HepG2 (cell line): ENCODE data around the gene LAIR1. TPM values are rescaled to one million over a fixed set of nuclear protein-coding genes. Genes with fewer than 3 reads are reported as not detected.

ENCODE experiments used
- ATAC-seq: fragments of 200-7000 bp; cut with Tn5 transposase; 3 replicates; pipeline ENCODE4 v1.9.1; 2020; ENCODE audit warnings: mild to moderate bottlenecking, moderate library complexity
- BruUV-seq: library from RNA; stranded (reverse); fragments of 400-500 nt; replicated peaks from 2 replicates; lab custom pipeline; 2021; lab: Mats Ljungman, UMichigan
- CTCF ChIA-PET: fragments of 300-600 bp; formaldehyde crosslinking; extraction: SDS; loops from one replicate; lab custom pipeline; 2021; ENCODE audit warnings: low total read pairs, inconsistent platforms, low intra/inter-chr PET ratio; lab: Yijun Ruan, JAX
- POLR2A ChIA-PET: fragments of 350-600 bp; sonication (Branson Sonifier 250); formaldehyde crosslinking; loops from one replicate; lab custom pipeline; 2020; ENCODE audit warnings: antibody characterized with exemption, inconsistent platforms; lab: Yijun Ruan, JAX
- DNase-seq: peaks from one replicate; pipeline ENCODE4 v3.0.0-alpha.2; 2015; ENCODE audit warnings: low spot score
- FAIRE-seq: peaks from 3 replicates; lab custom pipeline; 2011; peaks lifted over from hg19 to GRCh38; lab: Jason Lieb, UNC
- H2AFZ ChIP-seq: one replicate; pipeline ENCODE4 v1.6.1; 2011; ENCODE audit warnings: low read length, inconsistent platforms
- H3K27ac ChIP-seq: fragments of 300-600 bp; 3 replicates; pipeline ENCODE4 v1.8.0; 2011; ENCODE audit warnings: mixed run types, mild to moderate bottlenecking, mixed read lengths, low read length, inconsistent platforms; ENCODE audit not compliant: insufficient read depth; ENCODE audit errors: extremely low read length
- H3K27me3 ChIP-seq, 2 experiments: fragments of 200-600 bp in 1 of 2; 2 replicates in 1 of 2; 3 replicates in 1 of 2; pipeline versions ENCODE4 v1.6.0 to v1.8.0; 2011; ENCODE audit warnings: low read length in 2 of 2, mild to moderate bottlenecking in 2 of 2, moderate library complexity in 2 of 2, inconsistent platforms in 1 of 2; ENCODE audit not compliant: insufficient read depth in 2 of 2, control insufficient read depth in 1 of 2
- H3K36me3 ChIP-seq, 2 experiments: fragments of 200-600 bp in 1 of 2; replicated peaks in 1 of 2; 2 replicates in 1 of 2; 3 replicates in 1 of 2; pipeline versions ENCODE4 v1.5.1 to v1.8.0; 2011; ENCODE audit warnings: low read length in 2 of 2, inconsistent platforms in 1 of 2; ENCODE audit not compliant: insufficient read depth in 2 of 2, control insufficient read depth in 1 of 2
- H3K4me1 ChIP-seq: 2 replicates; pipeline ENCODE4 v1.5.1; 2012; ENCODE audit warnings: low read length, inconsistent platforms; ENCODE audit not compliant: insufficient read depth
- H3K4me2 ChIP-seq: 2 replicates; pipeline ENCODE4 v1.6.0; 2011; ENCODE audit warnings: low read depth, low read length, inconsistent platforms
- H3K4me3 ChIP-seq, 3 experiments: fragments of 200-600 bp in 1 of 3; sonication (generic), shearing (Covaris generic) in 1 of 3; replicated peaks in 1 of 3; 2 replicates each; pipeline ENCODE4 v1.5.1; 2011 to 2016; ENCODE audit warnings: low read length in 3 of 3, inconsistent platforms in 2 of 3, low read depth in 2 of 3, mild to moderate bottlenecking in 2 of 3, control low read depth in 1 of 3, mixed read lengths in 1 of 3; ENCODE audit not compliant: insufficient read depth in 1 of 3
- H3K79me2 ChIP-seq: one replicate; pipeline ENCODE4 v1.6.1; 2011; ENCODE audit warnings: low read length, inconsistent platforms; ENCODE audit not compliant: insufficient read depth
- H3K9ac ChIP-seq: 2 replicates; pipeline ENCODE4 v1.6.0; 2011; ENCODE audit warnings: mild to moderate bottlenecking, low read depth, low read length, inconsistent platforms; ENCODE audit not compliant: insufficient read depth
- H3K9me3 ChIP-seq: 2 replicates; pipeline ENCODE4 v1.5.1; 2012; ENCODE audit warnings: mild to moderate bottlenecking, low read length
- H4K20me1 ChIP-seq: 2 replicates; pipeline ENCODE4 v1.6.0; 2011; ENCODE audit warnings: inconsistent platforms, mild to moderate bottlenecking, low read length, moderate library complexity; ENCODE audit not compliant: insufficient read depth
- HBP1 ChIP-seq: IDR thresholded peaks from 2 replicates; pipeline ENCODE4 v1.6.1; 2016; ENCODE audit warnings: low read depth, control low read depth
- KDM3A ChIP-seq: IDR thresholded peaks from 2 replicates; pipeline ENCODE4 v1.6.1; 2018; ENCODE audit warnings: low read depth, missing compliant biosample characterization
- RCOR2 ChIP-seq: IDR thresholded peaks from 2 replicates; pipeline ENCODE4 v1.6.1; 2016; ENCODE audit warnings: missing biosample characterization, missing genetic modification reagents
- ZKSCAN8 ChIP-seq: IDR thresholded peaks from 2 replicates; pipeline ENCODE4 v1.6.1; 2016; ENCODE audit warnings: borderline replicate concordance, missing genetic modification reagents, missing compliant biosample characterization
- ZNF143 ChIP-seq: sonication (generic); formaldehyde crosslinking; IDR thresholded peaks from 2 replicates; pipeline ENCODE4 v1.4.0; 2020; ENCODE audit warnings: missing genetic modification reagents
- ZNF672 ChIP-seq: sonication (generic); formaldehyde crosslinking; IDR thresholded peaks from 2 replicates; pipeline ENCODE4 v1.8.1; 2022; ENCODE audit warnings: missing genetic modification reagents
- ZNF749 ChIP-seq: sonication (generic); formaldehyde crosslinking; IDR thresholded peaks from 2 replicates; pipeline ENCODE4 v1.8.0; 2022; ENCODE audit warnings: mild to moderate bottlenecking, missing genetic modification reagents, moderate library complexity, borderline replicate concordance
- WGBS: methylation state at CpG from one replicate; pipeline ENCODE4 v1.1.6; 2017; ENCODE audit warnings: low lambda C conversion rate; 5-methylcytosine and 5-hydroxymethylcytosine counted together
- in situ Hi-C: cut with HindIII; loops from 2 replicates; pipeline ENCODE4 v1.10.0; 2017; ENCODE audit warnings: low pct_unique_long_range_greater_than_20kb; ENCODE audit not compliant: extremely low pct_ligation_motif_present
- intact Hi-C: fragments of 100-400 bp; cut with micrococcal nuclease; formaldehyde crosslinking; loops from one replicate; pipeline ENCODE4 v1.10.0; 2022; ENCODE audit not compliant: unreplicated experiment
- polyA plus RNA-seq, 8 experiments: library from polyadenylated mRNA; depleted of rRNA in 3 of 8; stranded (reverse) in 7 of 8; unstranded in 1 of 8; fragments of >200 nt; fragmentation: Illumina TruSeq in 4 of 8; extraction: Trizol in 4 of 8; gene quantifications; 2 replicates each; pipeline versions ENCODE4 v1.2.1 to v1.2.3, GENCODE V29; 2011 to 2016; ENCODE audit warnings: low read depth in 4 of 8, missing spikeins in 1 of 8, mixed read lengths in 1 of 8; ENCODE audit not compliant: insufficient read depth in 1 of 8
- total RNA-seq, 5 experiments: library from RNA; depleted of rRNA; stranded (reverse); fragments of >200 nt; fragmentation: Illumina TruSeq; extraction: Trizol; gene quantifications; 2 replicates each; pipeline ENCODE4 v1.2.3, GENCODE V29; 2016; ENCODE audit warnings: low read depth in 1 of 5

LAIR1 gene
- total and polyA plus RNA-seq, 2 of the 13 experiments (the other 11 are each of a cell fraction or from before 2014, with no cell fraction given): 0.75 to 1.2 TPM

GRCh38 chr19:54357381-54357780 lies 7.3 kb downstream of the LAIR1 start:
- no peak overlapping the region for H3K4me3 ChIP-seq
- no peak overlapping the region for H3K4me2 ChIP-seq
- no peaks in the 10 kb centered on the region for H3K36me3 ChIP-seq
- DNase-seq: no peak
- H3K79me2 ChIP-seq: no peaks in the 10 kb centered on the region
- in situ Hi-C loops (no loop called here), intact Hi-C loops (no loop called here)
- ATAC-seq: no peak
- BruUV-seq: no TSS peak
- POLR2A ChIA-PET: no interaction called here
- TF ChIP-seq RCOR2 (CRISPR knock-in tag): no peak
- WGBS: 84% methylated on average over 16 of the region's 16 CpGs
- H3K4me1 ChIP-seq: peaks cover 10% of the 10 kb centered on the region
- no peaks in the 10 kb centered on the region for H3K9me3 ChIP-seq
- H3K27me3 ChIP-seq: no peaks in the 10 kb centered on the region
- CTCF ChIA-PET: no interaction called here
- H2AFZ ChIP-seq: no peak overlapping the region
- no peak overlapping the region for H3K9ac ChIP-seq
- FAIRE-seq: no peak
- no peaks in the 10 kb centered on the region for H4K20me1 ChIP-seq
- no peak overlapping the region for H3K27ac ChIP-seq

GRCh38 chr19:54356444-54357056 lies 8.2 kb downstream of the LAIR1 start:
- no TSS peak for BruUV-seq
- FAIRE-seq (no peak), DNase-seq (no peak), ATAC-seq (no peak)
- Histone ChIP-seq H3K27ac (no peak overlapping the region), H4K20me1 (no peaks in the 10 kb centered on the region), H3K79me2 (no peaks in the 10 kb centered on the region), H3K4me1 (peaks cover 10% of the 10 kb centered on the region), H3K9ac (no peak overlapping the region), H3K36me3 (no peaks in the 10 kb centered on the region), H2AFZ (no peak overlapping the region), H3K4me3 (no peak overlapping the region)
- ChIA-PET CTCF (no interaction called here), POLR2A (no interaction called here)
- intact Hi-C loops: no loop called here
- peak; percentile 85; the same call in 1 of the 2 replicates for TF ChIP-seq ZKSCAN8
- no peak for TF ChIP-seq HBP1 (CRISPR knock-in tag)
- TF ChIP-seq ZNF143: no peak
- TF ChIP-seq ZNF749 (CRISPR knock-in tag): no peak
- TF ChIP-seq KDM3A: no peak
- no peak for TF ChIP-seq ZNF672 (CRISPR knock-in tag)
- TF ChIP-seq, all 625 proteins: peak for 1
- Histone ChIP-seq H3K27me3 (no peaks in the 10 kb centered on the region), H3K4me2 (no peak overlapping the region), H3K9me3 (no peaks in the 10 kb centered on the region)
- 58% methylated on average over 8 of the region's 12 CpGs for WGBS
- in situ Hi-C loops: no loop called here
